ENCODE data around the gene CXorf65.
A peak's percentile ranks its signal among the peaks of the same experiment; 100 is the strongest.

The CXorf65 gene

GRCh38 chrX:71095555-71095980, 11.0 kb downstream of the CXorf65 start, which contains the start of gene FOXO4:
Gene FOXO4, plus strand, starts transcription at chrX:71095851. Its CDS starts 678 bp downstream, at chrX:71096529.
- Histone ChIP-seq H3K27me3 (ENCODE audit: control insufficient read depth, insufficient read depth, low read length) (no peaks in the 10 kb centered on the region), H3K9me3 (ENCODE audit: control insufficient read depth, insufficient read depth, low read length) (no peaks in the 10 kb centered on the region), H3K4me1 (ENCODE audit: control insufficient read depth, insufficient read depth, low read length) (peaks cover 4% of the 10 kb centered on the region; the same call in 1 of the 2 replicates), H3K36me3 (ENCODE audit: control insufficient read depth, insufficient read depth, low read length) (no peaks in the 10 kb centered on the region), H3K27ac (ENCODE audit: low read length) (no peak within 1 kb of the TSS), H3K4me3 (ENCODE audit: low read length) (peak within 1 kb of the TSS; percentile 73; the same call in 1 of the 2 replicates)
- DNase-seq (ENCODE audit: low read depth, low spot score): no peak
- no CpG with 5 or more reads among the region's 29 CpGs for WGBS (ENCODE audit: insufficient coverage, insufficient read length)

- H3K36me3 ChIP-seq (ENCODE audit: control insufficient read depth, insufficient read depth, low read length): no peaks in the 10 kb centered on the region
- WGBS (ENCODE audit: insufficient coverage, insufficient read length): no CpG with 5 or more reads among the region's 6 CpGs
- H3K4me3 ChIP-seq (ENCODE audit: low read length): peak overlapping the region; percentile 73; the same call in 1 of the 2 replicates
- no peaks in the 10 kb centered on the region for H3K9me3 ChIP-seq (ENCODE audit: control insufficient read depth, insufficient read depth, low read length)
- DNase-seq (ENCODE audit: low read depth, low spot score): no peak
- no peaks in the 10 kb centered on the region for H3K27me3 ChIP-seq (ENCODE audit: control insufficient read depth, insufficient read depth, low read length)
- peaks cover 4% of the 10 kb centered on the region; the same call in 1 of the 2 replicates for H3K4me1 ChIP-seq (ENCODE audit: control insufficient read depth, insufficient read depth, low read length)
- H3K27ac ChIP-seq (ENCODE audit: low read length): no peak overlapping the region
Observed at GRCh38 chrX:71095033-71095432, 11.5 kb downstream of the CXorf65 start.

GRCh38 chrX:71091263-71091662, 15.3 kb downstream of the CXorf65 start:
- Histone ChIP-seq H3K27me3 (ENCODE audit: control insufficient read depth, insufficient read depth, low read length) (no peaks in the 10 kb centered on the region), H3K9me3 (ENCODE audit: control insufficient read depth, insufficient read depth, low read length) (no peaks in the 10 kb centered on the region), H3K27ac (ENCODE audit: low read length) (no peak overlapping the region), H3K36me3 (ENCODE audit: control insufficient read depth, insufficient read depth, low read length) (no peaks in the 10 kb centered on the region), H3K4me3 (ENCODE audit: low read length) (no peak overlapping the region), H3K4me1 (ENCODE audit: control insufficient read depth, insufficient read depth, low read length) (no peaks in the 10 kb centered on the region)
- whole genome bisulfite sequencing (ENCODE audit: insufficient coverage, insufficient read length): no CpG with 5 or more reads among the region's 5 CpGs
- DNase-seq (ENCODE audit: low read depth, low spot score): no peak

- no CpG with 5 or more reads among the region's 4 CpGs for WGBS (ENCODE audit: insufficient coverage, insufficient read length)
- DNase-seq (ENCODE audit: low read depth, low spot score): no peak
- H3K27me3 ChIP-seq (ENCODE audit: control insufficient read depth, insufficient read depth, low read length): no peaks in the 10 kb centered on the region
- no peaks in the 10 kb centered on the region for H3K4me1 ChIP-seq (ENCODE audit: control insufficient read depth, insufficient read depth, low read length)
- H3K9me3 ChIP-seq (ENCODE audit: control insufficient read depth, insufficient read depth, low read length): no peaks in the 10 kb centered on the region
- no peak overlapping the region for H3K27ac ChIP-seq (ENCODE audit: low read length)
- H3K4me3 ChIP-seq (ENCODE audit: low read length): no peak overlapping the region
- no peaks in the 10 kb centered on the region for H3K36me3 ChIP-seq (ENCODE audit: control insufficient read depth, insufficient read depth, low read length)
Observed at GRCh38 chrX:71085900-71086299, 20.6 kb downstream of the CXorf65 start.

GRCh38 chrX:71082822-71083221, 23.7 kb downstream of the CXorf65 start:
- no CpG with 5 or more reads among the region's 4 CpGs for WGBS (ENCODE audit: insufficient coverage, insufficient read length)
- no peaks in the 10 kb centered on the region for H3K27me3 ChIP-seq (ENCODE audit: control insufficient read depth, insufficient read depth, low read length)

GRCh38 chrX:71082124-71082647, 24.4 kb downstream of the CXorf65 start:
- H3K4me1 ChIP-seq (ENCODE audit: control insufficient read depth, insufficient read depth, low read length): no peaks in the 10 kb centered on the region
- no peak overlapping the region for H3K4me3 ChIP-seq (ENCODE audit: low read length)
- no peaks in the 10 kb centered on the region for H3K9me3 ChIP-seq (ENCODE audit: control insufficient read depth, insufficient read depth, low read length)
- WGBS (ENCODE audit: insufficient coverage, insufficient read length): no CpG with 5 or more reads among the region's 5 CpGs
- H3K27ac ChIP-seq (ENCODE audit: low read length): no peak overlapping the region
- DNase-seq (ENCODE audit: low read depth, low spot score): no peak
- H3K27me3 ChIP-seq (ENCODE audit: control insufficient read depth, insufficient read depth, low read length): no peaks in the 10 kb centered on the region
- no peaks in the 10 kb centered on the region for H3K36me3 ChIP-seq (ENCODE audit: control insufficient read depth, insufficient read depth, low read length)

More at GRCh38 chrX:71082822-71083221, 23.7 kb downstream of the CXorf65 start:
- DNase-seq (ENCODE audit: low read depth, low spot score): no peak
- H3K27ac ChIP-seq (ENCODE audit: low read length): no peak overlapping the region
- H3K36me3 ChIP-seq (ENCODE audit: control insufficient read depth, insufficient read depth, low read length): no peaks in the 10 kb centered on the region
- H3K9me3 ChIP-seq (ENCODE audit: control insufficient read depth, insufficient read depth, low read length): no peaks in the 10 kb centered on the region
- H3K4me1 ChIP-seq (ENCODE audit: control insufficient read depth, insufficient read depth, low read length): no peaks in the 10 kb centered on the region
- H3K4me3 ChIP-seq (ENCODE audit: low read length): no peak overlapping the region

GRCh38 chrX:71081330-71082123, 25.0 kb downstream of the CXorf65 start:
- no peak overlapping the region for H3K4me3 ChIP-seq (ENCODE audit: low read length)
- no peak for DNase-seq (ENCODE audit: low read depth, low spot score)
- H3K9me3 ChIP-seq (ENCODE audit: control insufficient read depth, insufficient read depth, low read length): no peaks in the 10 kb centered on the region
- H3K36me3 ChIP-seq (ENCODE audit: control insufficient read depth, insufficient read depth, low read length): no peaks in the 10 kb centered on the region
- no peaks in the 10 kb centered on the region for H3K4me1 ChIP-seq (ENCODE audit: control insufficient read depth, insufficient read depth, low read length)
- WGBS (ENCODE audit: insufficient coverage, insufficient read length): no CpG with 5 or more reads among the region's 3 CpGs
- no peaks in the 10 kb centered on the region for H3K27me3 ChIP-seq (ENCODE audit: control insufficient read depth, insufficient read depth, low read length)
- H3K27ac ChIP-seq (ENCODE audit: low read length): no peak overlapping the region

- no peaks in the 10 kb centered on the region for H3K9me3 ChIP-seq (ENCODE audit: control insufficient read depth, insufficient read depth, low read length)
- no peaks in the 10 kb centered on the region; the same call in 1 of the 2 replicates for H3K4me1 ChIP-seq (ENCODE audit: control insufficient read depth, insufficient read depth, low read length)
- H3K4me3 ChIP-seq (ENCODE audit: low read length): no peak overlapping the region
- no peak overlapping the region for H3K27ac ChIP-seq (ENCODE audit: low read length)
- no peaks in the 10 kb centered on the region for H3K27me3 ChIP-seq (ENCODE audit: control insufficient read depth, insufficient read depth, low read length)
- no CpG with 5 or more reads among the region's 5 CpGs for WGBS (ENCODE audit: insufficient coverage, insufficient read length)
- H3K36me3 ChIP-seq (ENCODE audit: control insufficient read depth, insufficient read depth, low read length): no peaks in the 10 kb centered on the region
- DNase-seq (ENCODE audit: low read depth, low spot score): no peak
Observed at GRCh38 chrX:71070531-71070930, 36.0 kb downstream of the CXorf65 start.

- Histone ChIP-seq H3K27me3 (ENCODE audit: control insufficient read depth, insufficient read depth, low read length) (no peaks in the 10 kb centered on the region), H3K27ac (ENCODE audit: low read length) (no peak within 1 kb of the TSS), H3K4me1 (ENCODE audit: control insufficient read depth, insufficient read depth, low read length) (no peaks in the 10 kb centered on the region; the same call in 1 of the 2 replicates), H3K9me3 (ENCODE audit: control insufficient read depth, insufficient read depth, low read length) (no peaks in the 10 kb centered on the region), H3K4me3 (ENCODE audit: low read length) (peak within 1 kb of the TSS; percentile 99), H3K36me3 (ENCODE audit: control insufficient read depth, insufficient read depth, low read length) (no peaks in the 10 kb centered on the region)
- DNase-seq (ENCODE audit: low read depth, low spot score): peak; percentile 67
- WGBS (ENCODE audit: insufficient coverage, insufficient read length): no CpG with 5 or more reads among the region's 73 CpGs
Observed at GRCh38 chrX:71068044-71068918, 38.3 kb downstream of the CXorf65 start, which contains the start of gene SNX12. Gene SNX12, minus strand, starts transcription at chrX:71068334. Its CDS starts 28 bp downstream, at chrX:71068306.

GRCh38 chrX:71067712-71068043, 38.9 kb downstream of the CXorf65 start:
- H3K4me1 ChIP-seq (ENCODE audit: control insufficient read depth, insufficient read depth, low read length): no peaks in the 10 kb centered on the region; the same call in 1 of the 2 replicates
- H3K27me3 ChIP-seq (ENCODE audit: control insufficient read depth, insufficient read depth, low read length): no peaks in the 10 kb centered on the region
- no peaks in the 10 kb centered on the region for H3K9me3 ChIP-seq (ENCODE audit: control insufficient read depth, insufficient read depth, low read length)
- peak overlapping the region; percentile 99; the same call in 1 of the 2 replicates for H3K4me3 ChIP-seq (ENCODE audit: low read length)
- no peaks in the 10 kb centered on the region for H3K36me3 ChIP-seq (ENCODE audit: control insufficient read depth, insufficient read depth, low read length)
- H3K27ac ChIP-seq (ENCODE audit: low read length): no peak overlapping the region
- no peak for DNase-seq (ENCODE audit: low read depth, low spot score)
- WGBS (ENCODE audit: insufficient coverage, insufficient read length): no CpG with 5 or more reads among the region's 10 CpGs

Data from iPS DF 6.9 (cell line).